RPMI8226 (cell line): ENCODE measurements around the gene ECHS1.
"Not testable (repeated sequence)": the region's sequence is repeated elsewhere in the genome, so short reads cannot be mapped to it uniquely, and the experiment has no call there.

ENCODE experiments used
- DNase-seq: peaks from one replicate; pipeline ENCODE4 v3.0.0-alpha.2; 2015

Gene ECHS1

GRCh38 chr10:133373174-133374090, at the start of gene ECHS1:
Gene ECHS1 (minus strand): TSS chr10:133373354. CDS start chr10:133373333, 21 bp downstream.
- peak; percentile 80 for DNase-seq

- no peak for DNase-seq
These were observed 49.2 kb upstream of the ECHS1 start for GRCh38 chr10:133422223-133422806.

- DNase-seq: no peak
These were observed 48.4 kb upstream of the ECHS1 start for GRCh38 chr10:133421336-133422222.

GRCh38 chr10:133420579-133420978, 47.4 kb upstream of the ECHS1 start:
- no peak for DNase-seq

GRCh38 chr10:133420028-133420427, 46.9 kb upstream of the ECHS1 start:
- DNase-seq: no peak

GRCh38 chr10:133419211-133419950, 46.2 kb upstream of the ECHS1 start:
- DNase-seq: no peak

- DNase-seq: no peak
These were observed 45.3 kb upstream of the ECHS1 start for GRCh38 chr10:133418289-133418993.

GRCh38 chr10:133415752-133416151, 42.6 kb upstream of the ECHS1 start:
- DNase-seq: no peak

- not testable (repeated sequence) for DNase-seq
These were observed 41.2 kb upstream of the ECHS1 start for GRCh38 chr10:133414401-133414800.

GRCh38 chr10:133412381-133412711, 39.2 kb upstream of the ECHS1 start:
- no peak for DNase-seq

GRCh38 chr10:133411523-133412380, 38.6 kb upstream of the ECHS1 start:
- DNase-seq: no peak

- DNase-seq: no peak
These were observed 32.8 kb upstream of the ECHS1 start for GRCh38 chr10:133405844-133406527.

- DNase-seq: no peak
These were observed 32.1 kb upstream of the ECHS1 start for GRCh38 chr10:133405272-133405671.

GRCh38 chr10:133403784-133404183, 30.6 kb upstream of the ECHS1 start:
- no peak for DNase-seq

- DNase-seq: no peak
These were observed 30.2 kb upstream of the ECHS1 start for GRCh38 chr10:133403359-133403758.

- no peak for DNase-seq
These were observed 29.0 kb upstream of the ECHS1 start for GRCh38 chr10:133401981-133402725.

GRCh38 chr10:133401500-133401899, 28.3 kb upstream of the ECHS1 start:
- no peak for DNase-seq

- no peak for DNase-seq
These were observed 27.7 kb upstream of the ECHS1 start for GRCh38 chr10:133400624-133401424.

- no peak for DNase-seq
These were observed 26.0 kb upstream of the ECHS1 start for GRCh38 chr10:133399123-133399601.
